Stimulated activated CD4-positive, alpha-beta T cell treated with anti-CD3 and anti-CD28 coated beads, Interleukin-1b, Interleukin-23, amount 100 ng/mL, for 24 hours (primary cell): ENCODE data around the gene ASTN2.

Source experiments
- DNase-seq, 4 experiments: peaks; one replicate each; pipeline ENCODE4 v3.0.0-alpha.2; 2020; ENCODE audit warnings: low read depth in 4 of 4, low spot score in 1 of 4

The ASTN2 gene

DNA sequence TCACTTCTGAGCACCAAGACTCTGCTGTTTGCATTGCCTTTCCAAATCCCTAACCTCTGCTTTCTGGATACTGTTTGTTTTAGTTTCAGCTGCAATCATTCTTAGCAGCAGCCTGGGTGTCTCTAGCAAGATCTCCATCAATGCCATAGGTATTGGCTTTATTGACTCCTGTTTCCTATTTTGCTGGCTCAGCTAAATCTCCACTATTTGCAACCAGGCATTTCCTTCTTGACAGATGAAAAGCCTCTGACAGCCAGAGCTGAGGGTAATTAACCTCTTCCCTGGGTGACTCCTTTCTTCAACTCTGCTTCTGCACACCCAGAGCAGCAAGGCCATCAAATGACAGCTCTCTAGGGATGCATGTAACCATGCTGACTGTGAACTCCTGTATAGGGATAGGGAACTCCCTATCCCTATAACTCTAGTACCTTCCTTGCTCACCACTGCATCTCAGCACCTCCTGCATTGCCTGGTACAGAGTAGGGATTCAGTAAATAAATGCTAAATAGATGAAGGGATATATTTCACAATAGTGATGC, 434.2 kb downstream of the ASTN2 start:
- DNase-seq = no peak

- DNase-seq = no peak
Measured at GRCh38 chr9:116979456-116979855, 435.4 kb downstream of the ASTN2 start.

DNA sequence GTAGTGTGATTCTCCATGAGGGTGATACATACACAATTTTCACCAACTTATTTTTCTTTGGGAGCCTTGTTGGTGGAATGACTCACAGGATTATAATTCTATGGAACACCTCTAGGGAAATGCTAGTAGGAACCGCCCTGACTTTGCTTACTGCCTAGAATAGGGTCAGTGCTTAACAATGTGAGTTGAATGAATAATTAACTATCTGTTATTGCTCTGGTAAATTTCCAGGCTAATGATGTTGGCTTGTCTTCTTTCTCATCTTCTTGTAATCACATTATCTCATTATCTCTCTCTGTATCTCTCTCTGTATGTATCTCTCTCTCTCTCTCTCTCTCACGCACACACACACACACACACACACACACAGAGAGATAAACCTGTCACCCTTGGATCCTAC, 436.7 kb downstream of the ASTN2 start:
- DNase-seq = no peak

GRCh38 chr9:116975126-116975525, 439.7 kb downstream of the ASTN2 start:
- DNase-seq = no peak

- no peak for DNase-seq
Measured at GRCh38 chr9:116966199-116966598, 448.7 kb downstream of the ASTN2 start.

DNA sequence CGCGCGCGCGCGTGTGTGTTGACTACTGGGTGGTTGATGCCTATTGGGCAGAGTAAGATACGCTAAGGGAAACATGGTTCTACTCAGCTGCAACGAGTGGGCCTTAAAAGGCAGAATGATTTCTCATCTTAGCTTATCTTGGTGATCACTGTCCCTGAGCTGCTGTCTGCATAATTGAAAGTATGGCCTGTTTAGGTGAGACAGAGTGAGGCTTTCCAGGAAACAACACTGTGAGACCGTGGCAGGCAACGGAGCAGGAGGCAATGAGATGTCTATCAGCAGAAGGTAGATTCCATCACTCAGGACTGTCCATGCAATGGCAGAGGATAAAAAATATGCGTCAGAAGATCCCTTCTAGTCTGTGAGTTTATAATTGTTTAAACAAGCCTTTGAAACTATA, 450.6 kb downstream of the ASTN2 start:
- DNase-seq = no peak

GRCh38 chr9:116959809-116960208, 455.0 kb downstream of the ASTN2 start:
- no peak for DNase-seq

GRCh38 chr9:116958881-116959280, 456.0 kb downstream of the ASTN2 start:
- no peak for DNase-seq

- DNase-seq = no peak
Measured at GRCh38 chr9:116954731-116955130, 460.1 kb downstream of the ASTN2 start.

DNA sequence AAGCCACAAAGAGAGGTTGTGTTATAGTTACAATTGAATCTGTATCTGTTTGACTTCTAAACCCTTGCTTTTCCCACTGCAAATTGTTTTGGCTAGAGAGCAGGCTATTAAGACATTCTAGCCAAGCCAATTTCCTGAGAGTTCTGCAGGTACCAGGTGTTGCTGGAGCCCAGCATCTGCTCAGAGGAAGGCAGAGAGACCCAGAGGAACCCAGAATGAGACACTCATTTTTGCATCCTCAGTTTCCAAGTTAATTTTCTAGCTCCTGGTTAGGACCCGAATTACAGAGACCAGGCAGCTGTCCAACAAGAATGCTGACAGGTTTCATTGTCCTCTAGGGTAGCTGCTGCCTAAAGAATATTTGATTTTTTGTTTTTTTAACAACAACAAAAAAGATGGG, 461.6 kb downstream of the ASTN2 start:
- no peak for DNase-seq

DNA sequence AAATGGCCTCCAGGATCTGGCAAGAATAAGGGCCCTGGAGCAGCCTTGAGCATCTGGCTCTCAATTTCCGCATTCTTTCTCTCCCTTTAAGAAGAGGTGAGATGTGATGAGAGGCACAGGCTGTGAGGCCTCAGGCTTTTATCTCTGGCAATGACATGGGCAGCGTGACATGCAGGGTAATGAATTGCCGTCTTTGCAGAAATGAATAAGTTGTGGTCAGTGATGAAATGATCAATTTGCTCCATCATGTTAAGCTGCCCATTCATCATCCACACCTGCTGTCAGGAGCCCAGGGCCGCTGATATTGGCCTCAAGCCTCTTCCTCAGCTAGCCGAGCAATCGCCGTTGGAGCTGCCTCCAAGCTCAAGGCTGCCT, 462.4 kb downstream of the ASTN2 start:
- no peak for DNase-seq

- DNase-seq = no peak
Measured at GRCh38 chr9:116951588-116952435, 463.0 kb downstream of the ASTN2 start.

DNA sequence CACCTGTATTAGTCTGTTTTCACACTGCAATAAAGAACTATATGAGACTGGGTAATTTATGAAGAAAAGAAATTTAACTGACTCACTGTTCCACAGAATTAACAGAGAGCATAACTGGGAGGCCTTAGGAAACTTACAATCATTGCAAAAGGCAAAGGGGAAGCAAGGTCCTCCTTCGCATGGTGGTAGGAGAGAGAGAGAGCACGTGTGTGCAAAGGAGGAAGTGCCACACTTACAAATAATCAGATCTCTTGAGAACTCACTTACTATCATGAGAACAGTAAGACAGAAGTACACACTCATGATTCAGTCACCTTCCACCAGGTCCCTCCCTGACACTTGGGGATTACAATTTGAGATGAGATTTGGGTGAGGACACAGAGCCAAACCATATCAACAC, 469.0 kb downstream of the ASTN2 start:
- no peak for DNase-seq

DNA sequence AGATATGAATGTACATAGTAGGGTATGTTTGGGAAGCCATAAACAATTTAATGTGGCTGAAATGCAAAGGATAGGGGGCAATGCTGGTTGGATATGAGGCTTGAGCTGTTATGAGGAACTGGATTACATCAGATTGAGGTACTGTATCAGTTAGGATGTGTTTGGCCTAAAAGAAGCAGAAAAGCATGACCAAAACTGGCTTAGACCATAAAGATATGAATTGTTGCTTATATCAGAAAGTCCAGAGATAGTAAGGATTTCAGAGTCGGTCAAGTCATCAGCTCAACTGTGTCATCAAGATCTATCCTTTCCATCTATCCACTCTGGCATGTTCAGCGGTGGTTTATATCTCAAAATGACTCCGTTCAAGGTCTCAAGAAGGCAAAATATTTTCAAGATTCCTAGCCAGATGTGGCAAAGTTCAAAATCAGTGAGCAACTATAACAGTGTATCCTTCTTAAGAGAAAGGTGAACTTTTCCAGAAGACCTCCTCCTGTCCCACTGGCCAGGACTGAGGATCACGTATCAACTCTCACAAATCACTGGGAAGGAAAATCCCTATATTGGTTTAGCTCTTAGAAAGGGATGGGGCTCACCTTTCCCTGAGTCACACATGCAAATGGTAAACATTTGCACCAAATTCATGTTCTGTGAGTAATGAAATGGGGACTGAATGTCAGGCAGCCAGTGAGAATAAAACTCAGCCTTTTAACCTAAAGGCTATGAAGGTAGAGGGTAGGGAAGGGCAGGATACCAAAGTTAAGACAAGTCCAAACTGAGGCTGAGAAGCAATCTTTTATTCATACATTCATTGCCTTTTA, 469.9 kb downstream of the ASTN2 start:
- DNase-seq = no peak

DNA sequence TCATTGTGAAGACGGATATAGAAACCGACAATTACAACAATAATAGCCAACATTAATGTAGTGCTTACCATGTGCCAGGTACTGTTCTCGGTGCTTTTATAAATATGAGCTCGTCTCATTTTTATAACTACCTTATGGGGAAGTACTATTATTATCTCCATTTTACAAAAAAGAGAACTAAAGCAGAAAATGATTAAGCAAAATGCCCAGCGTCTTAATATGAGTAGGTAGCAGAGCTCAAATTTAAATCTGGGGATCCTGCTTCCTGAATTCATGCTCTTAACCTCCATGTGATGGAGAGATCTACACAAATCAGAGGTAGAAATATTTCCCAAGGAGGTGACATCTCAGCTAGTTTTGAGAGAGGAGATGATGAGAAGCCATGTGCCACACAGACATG, 470.9 kb downstream of the ASTN2 start:
- no peak for DNase-seq

DNA sequence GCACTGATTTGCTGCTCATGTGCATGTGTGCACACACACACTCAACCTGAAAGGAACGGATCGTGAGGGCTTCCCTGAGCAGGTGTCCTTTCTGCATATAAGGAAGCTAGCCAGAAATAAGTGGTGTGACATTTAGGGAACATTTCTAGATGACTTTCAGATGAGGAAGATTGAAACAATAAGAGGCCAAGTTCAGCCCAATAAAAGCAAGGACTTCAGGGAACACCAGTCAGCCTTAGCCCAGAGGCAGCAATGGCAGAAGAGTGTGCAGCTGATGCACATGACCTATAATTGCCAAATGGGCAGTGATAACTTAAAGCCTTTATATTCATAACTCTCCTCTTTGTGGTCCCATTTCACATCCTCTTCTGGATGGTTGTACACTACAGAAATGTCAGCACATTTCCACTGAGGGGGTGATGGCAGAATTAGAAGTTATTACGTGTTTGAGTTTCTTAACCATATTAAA, 472.2 kb downstream of the ASTN2 start:
- no peak for DNase-seq

DNA sequence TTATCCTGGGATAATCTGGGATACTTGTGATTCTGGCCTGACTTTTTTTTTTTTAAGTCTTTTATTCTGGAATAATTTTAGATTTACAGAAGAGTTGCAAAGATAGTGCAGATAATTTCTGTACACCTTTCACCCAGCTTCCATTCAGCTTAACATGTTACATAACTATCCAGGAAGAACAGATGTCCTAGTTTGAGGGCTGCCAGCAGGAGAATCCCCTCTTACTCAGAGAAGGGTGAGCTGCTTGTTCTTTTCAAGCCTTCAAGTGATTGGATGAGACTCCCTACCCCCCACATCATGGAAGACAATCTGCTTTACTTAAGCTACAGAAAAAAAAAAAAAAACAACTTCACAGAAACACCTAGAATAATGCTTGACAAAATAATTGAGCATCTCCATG, 473.6 kb downstream of the ASTN2 start:
- DNase-seq = no peak

DNA sequence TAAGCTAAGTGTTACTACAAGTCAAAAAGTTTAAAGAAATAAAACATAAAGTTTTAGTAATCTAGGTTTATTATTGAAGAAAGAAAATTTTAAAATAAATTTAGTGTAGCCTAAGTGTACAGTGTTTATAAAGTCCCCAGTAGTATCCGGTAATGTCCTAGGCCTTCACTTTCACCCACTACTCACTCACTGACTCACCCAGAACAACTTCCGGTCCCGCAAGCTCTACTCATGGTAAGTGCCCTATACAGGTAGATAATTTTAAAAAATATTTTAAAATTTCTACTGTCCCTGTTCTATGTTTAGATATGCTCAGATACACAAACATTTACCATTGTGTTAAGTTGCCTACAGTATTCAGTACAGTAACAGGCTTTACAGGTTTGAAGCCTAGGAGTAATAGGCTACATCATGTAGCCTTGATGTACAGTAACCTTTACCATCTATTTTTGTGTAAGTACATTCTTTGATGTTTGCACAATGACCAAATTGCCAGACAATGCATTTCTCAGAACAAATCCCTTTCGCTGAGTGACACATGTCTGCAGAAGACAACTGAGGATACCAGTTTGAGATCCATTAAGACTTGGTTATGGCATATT, 474.1 kb downstream of the ASTN2 start:
- DNase-seq = no peak

- no peak for DNase-seq
Measured at GRCh38 chr9:116939614-116940013, 475.2 kb downstream of the ASTN2 start.

DNA sequence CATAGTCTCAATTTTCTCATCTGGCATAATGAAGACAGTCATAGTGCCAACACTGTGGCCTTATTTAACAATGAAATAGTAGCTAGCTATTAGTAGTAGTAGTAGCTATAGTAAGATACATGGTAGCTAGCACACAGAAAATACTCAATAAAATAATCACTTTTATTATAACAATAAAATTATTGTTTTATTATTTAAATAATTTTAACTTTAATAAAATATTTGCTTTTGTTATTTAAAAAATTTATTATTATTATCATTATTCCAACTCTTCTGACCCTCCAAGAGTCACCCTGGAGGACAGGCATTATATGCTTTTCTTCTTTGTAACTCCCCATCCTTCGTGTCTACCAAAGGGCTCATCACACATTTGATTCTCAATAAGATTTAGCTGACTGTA, 475.7 kb downstream of the ASTN2 start:
- DNase-seq = no peak

DNA sequence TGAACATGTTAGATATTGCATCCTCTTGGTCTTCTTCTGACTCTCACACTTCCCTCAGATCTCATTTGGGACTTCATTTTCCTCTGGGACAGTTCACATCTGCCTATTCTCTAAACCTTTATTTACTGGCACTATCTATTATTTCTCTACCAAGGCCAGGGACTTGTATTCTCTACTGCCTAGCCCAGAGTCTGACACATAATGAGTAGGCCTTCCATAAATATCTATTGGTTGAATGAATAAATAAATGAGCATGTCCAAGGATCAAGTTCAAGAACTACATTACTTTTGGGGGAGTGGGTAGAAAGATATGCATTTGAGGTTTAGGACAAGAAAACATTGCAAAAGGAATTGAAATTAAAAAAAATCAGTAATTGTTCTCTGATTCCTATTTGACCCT, 477.5 kb downstream of the ASTN2 start:
- DNase-seq = no peak
